Neural crest cell (in vitro differentiated cells): ENCODE data around the gene PUS1. TPM values are rescaled to one million over a fixed set of nuclear protein-coding genes. Genes with fewer than 3 reads are reported as not detected.

Experiments
- DNase-seq: peaks from one replicate; pipeline ENCODE4 v3.0.0; 2021; ENCODE audit warnings: low read depth, mixed read lengths, low spot score
- H3K27ac Mint-ChIP-seq: one replicate; pipeline ENCODE4 v1.8.0; 2021; ENCODE audit warnings: mild to moderate bottlenecking, mixed read lengths; ENCODE audit not compliant: unreplicated experiment
- H3K27me3 Mint-ChIP-seq: 2 replicates; pipeline ENCODE4 v1.8.0; 2021; ENCODE audit warnings: low read depth, mild to moderate bottlenecking, mixed read lengths
- H3K36me3 Mint-ChIP-seq: 2 replicates; pipeline ENCODE4 v1.8.0; 2021; ENCODE audit warnings: low read depth, mild to moderate bottlenecking, mixed read lengths
- H3K4me1 Mint-ChIP-seq: 2 replicates; pipeline ENCODE4 v1.8.0; 2021; ENCODE audit warnings: mixed read lengths
- H3K4me3 Mint-ChIP-seq: one replicate; pipeline ENCODE4 v1.8.0; 2021; ENCODE audit warnings: mild to moderate bottlenecking, mixed read lengths
- H3K9me3 Mint-ChIP-seq: 2 replicates; pipeline ENCODE4 v1.8.0; 2021; ENCODE audit warnings: mixed read lengths
- CTCF ChIP-seq: fragments of 200-600 bp; sonication (generic); conservative IDR thresholded peaks from 2 replicates; pipeline ENCODE4 v1.5.0; 2021; ENCODE audit warnings: antibody characterized with exemption, mild to moderate bottlenecking
- total RNA-seq: library from RNA; stranded (reverse); gene quantifications from 2 replicates; pipeline ENCODE4 v1.2.1, GENCODE V29; 2021

PUS1 gene
- total RNA-seq, 1 donor from 2014 or later = 48.7 TPM

GRCh38 chr12:131901431-131902331, 27.4 kb upstream of the PUS1 start:
- no peaks in the 10 kb centered on the region for H3K9me3 Mint-ChIP-seq
- H3K36me3 Mint-ChIP-seq = no peaks in the 10 kb centered on the region
- H3K4me3 Mint-ChIP-seq = no peak overlapping the region
- H3K4me1 Mint-ChIP-seq = peaks cover 4% of the 10 kb centered on the region
- peak overlapping the region; percentile 50 for H3K27ac Mint-ChIP-seq
- no peak for DNase-seq
- TF ChIP-seq CTCF = no peak
- no peaks in the 10 kb centered on the region for H3K27me3 Mint-ChIP-seq

GRCh38 chr12:131902332-131903241, 26.5 kb upstream of the PUS1 start:
- TF ChIP-seq CTCF = no peak
- no peaks in the 10 kb centered on the region for H3K4me1 Mint-ChIP-seq
- no peak overlapping the region for H3K27ac Mint-ChIP-seq
- no peaks in the 10 kb centered on the region for H3K9me3 Mint-ChIP-seq
- no peaks in the 10 kb centered on the region for H3K36me3 Mint-ChIP-seq
- H3K4me3 Mint-ChIP-seq = no peak overlapping the region
- no peak for DNase-seq
- no peaks in the 10 kb centered on the region for H3K27me3 Mint-ChIP-seq

DNA sequence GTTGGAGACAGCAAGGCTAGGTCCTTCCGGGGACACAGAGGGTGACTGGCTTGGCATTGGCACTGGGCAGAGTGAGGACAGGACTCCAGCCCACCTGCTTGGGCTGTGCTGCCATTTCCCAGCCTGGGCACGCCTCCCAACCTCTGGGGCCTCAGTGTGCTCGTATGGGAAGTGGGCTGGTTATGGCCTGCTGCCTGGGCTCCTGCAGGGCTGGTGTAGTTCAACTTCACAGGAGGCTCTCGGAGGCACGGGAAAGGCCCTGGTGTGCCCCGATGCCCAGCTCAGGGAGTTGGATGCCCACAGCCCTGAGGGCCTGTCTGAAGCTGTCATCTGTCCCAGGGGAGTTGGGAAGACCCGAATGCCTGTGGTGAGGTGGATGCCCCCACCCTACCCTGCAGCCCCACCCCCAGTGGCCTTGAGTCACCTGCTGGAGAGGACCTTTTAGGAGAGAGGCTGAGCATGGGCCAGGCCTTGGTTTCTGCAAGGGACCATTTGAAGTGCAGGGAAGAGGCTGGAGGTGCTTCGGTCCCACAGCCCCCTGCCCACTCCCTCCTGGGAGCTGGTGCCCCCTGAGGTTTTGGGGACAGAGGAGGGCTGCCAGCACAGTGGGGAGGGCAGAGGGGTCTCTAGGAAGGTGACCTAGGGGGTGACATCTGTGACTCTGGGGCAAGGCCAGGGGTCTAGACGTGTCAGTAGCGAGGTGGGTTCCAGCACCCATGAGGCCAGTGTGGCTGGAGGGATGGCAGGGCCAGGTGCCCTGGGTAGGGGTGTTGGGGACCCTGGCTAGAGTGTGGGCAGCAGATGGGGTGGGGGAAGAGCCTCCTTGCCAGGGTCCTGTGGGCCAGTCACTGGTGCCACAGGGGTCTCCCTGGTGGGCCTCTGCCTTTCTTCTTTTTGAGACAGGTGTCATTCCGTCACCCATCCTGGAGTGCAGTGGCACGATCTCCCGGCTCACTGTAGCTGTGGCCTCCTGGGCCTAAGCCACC, 25.5 kb upstream of the PUS1 start:
- Mint-ChIP-seq H3K4me3 (no peak overlapping the region), H3K27ac (no peak overlapping the region), H3K4me1 (no peaks in the 10 kb centered on the region)

GRCh38 chr12:131904346-131904745, 24.7 kb upstream of the PUS1 start:
- DNase-seq = no peak
- Mint-ChIP-seq H3K4me1 (no peaks in the 10 kb centered on the region), H3K27ac (no peak overlapping the region), H3K4me3 (no peak overlapping the region), H3K36me3 (no peaks in the 10 kb centered on the region), H3K9me3 (no peaks in the 10 kb centered on the region), H3K27me3 (no peaks in the 10 kb centered on the region)
- no peak for TF ChIP-seq CTCF

More for the DNA sequence above, 25.5 kb upstream of the PUS1 start:
- Mint-ChIP-seq H3K36me3 (no peaks in the 10 kb centered on the region), H3K27me3 (no peaks in the 10 kb centered on the region), H3K9me3 (no peaks in the 10 kb centered on the region)
- no peak for TF ChIP-seq CTCF
- no peak for DNase-seq
